Measurements from ENCODE around the gene DIP2B.

DIP2B gene

GRCh38 chr12:50787618-50788017 lies 282.8 kb downstream of the DIP2B start:
- Mint-ChIP-seq H3K4me3 (no peak overlapping the region), H3K4me1 (no peaks in the 10 kb centered on the region), H3K27me3 (ENCODE audit: low read depth, poor library complexity) (peaks cover 3% of the 10 kb centered on the region), H3K36me3 (ENCODE audit: low read depth) (peaks cover 57% of the 10 kb centered on the region), H3K27ac (no peak overlapping the region), H3K9me3 (peaks cover 20% of the 10 kb centered on the region)
- DNase-seq: no peak
- no peak for TF ChIP-seq CTCF (IDR thresholded peaks at IDR 0.05)

- DNase-seq: no peak
- H3K4me3 Mint-ChIP-seq: no peak overlapping the region
- peaks cover 3% of the 10 kb centered on the region for H3K27me3 Mint-ChIP-seq (ENCODE audit: low read depth, poor library complexity)
- no peak overlapping the region for H3K27ac Mint-ChIP-seq
- H3K9me3 Mint-ChIP-seq: peaks cover 20% of the 10 kb centered on the region
- H3K36me3 Mint-ChIP-seq (ENCODE audit: low read depth): peaks cover 57% of the 10 kb centered on the region
- TF ChIP-seq CTCF (IDR thresholded peaks at IDR 0.05): no peak
- no peaks in the 10 kb centered on the region for H3K4me1 Mint-ChIP-seq
Measured at GRCh38 chr12:50788561-50788960, 283.8 kb downstream of the DIP2B start.

GRCh38 chr12:50790081-50790480 lies 285.3 kb downstream of the DIP2B start:
- H3K4me3 Mint-ChIP-seq: no peak overlapping the region
- H3K27me3 Mint-ChIP-seq (ENCODE audit: low read depth, poor library complexity): peaks cover 3% of the 10 kb centered on the region
- peaks cover 20% of the 10 kb centered on the region for H3K9me3 Mint-ChIP-seq
- no peaks in the 10 kb centered on the region for H3K4me1 Mint-ChIP-seq
- no peak for TF ChIP-seq CTCF (IDR thresholded peaks at IDR 0.05)
- peaks cover 50% of the 10 kb centered on the region for H3K36me3 Mint-ChIP-seq (ENCODE audit: low read depth)
- no peak overlapping the region for H3K27ac Mint-ChIP-seq
- DNase-seq: no peak
